ENCODE results near the gene SSBP4. TPM values are rescaled to one million over a fixed set of nuclear protein-coding genes. Genes with fewer than 3 reads are reported as not detected.

SSBP4 gene
- total and polyA plus RNA-seq, 12 donors, result 17.6 to 51.6 (median 30.1) TPM

- H3K4me3 ChIP-seq, result no peak overlapping the region
- H3K27ac ChIP-seq, result peak overlapping the region in 6 of 10 donors; percentile 4 to 96 (median 82)
- ATAC-seq (peak in 1 of 8 donors; percentile 1), DNase-seq (no peak)
- H3K4me1 ChIP-seq, result peaks cover 20 to 85% (median 64%) of the 10 kb centered on the region in 9 donors
- no peaks in the 10 kb centered on the region for H3K27me3 ChIP-seq
- no peak for TF ChIP-seq CTCF (IDR thresholded peaks at IDR 0.05)
- H3K9me3 ChIP-seq, result no peaks in the 10 kb centered on the region
- intact Hi-C loops (cut with DNase I), result loop anchor here in 1 of 10 donors (5.0 kb wide), 1 partner anchor 81 kb away; the partner anchor contains the start of gene KXD1
- 85 to 87% methylated on average over 14 of the region's 14 CpGs for WGBS, 2 donors
- H3K36me3 ChIP-seq, result peaks cover 0 to 27% (median 0%) of the 10 kb centered on the region in 9 donors
Observed at GRCh38 chr19:18476507-18477041, 57.4 kb downstream of the SSBP4 start.

- WGBS, 2 donors, result 77 to 82% methylated on average over 24 of the region's 24 CpGs
- Histone ChIP-seq H3K27me3 (no peaks in the 10 kb centered on the region), H3K36me3 (peaks cover 0 to 20% (median 0%) of the 10 kb centered on the region in 9 donors), H3K4me1 (peaks cover 20 to 91% (median 64%) of the 10 kb centered on the region in 9 donors), H3K4me3 (no peak overlapping the region), H3K27ac (peak overlapping the region in 7 of 10 donors; percentile 4 to 96 (median 82)), H3K9me3 (no peaks in the 10 kb centered on the region)
- no peak for ATAC-seq
- no peak for DNase-seq
- peak in 3 of 9 donors; percentile 10 to 25 (median 17) for TF ChIP-seq CTCF (IDR thresholded peaks at IDR 0.05)
- intact Hi-C loops (cut with DNase I), result loop anchor here in 1 of 10 donors (5.0 kb wide), 1 partner anchor 80 kb away; the partner anchor contains the start of gene KXD1
Observed at GRCh38 chr19:18477042-18477779, 58.0 kb downstream of the SSBP4 start.

GRCh38 chr19:18477974-18478373, 58.8 kb downstream of the SSBP4 start:
- intact Hi-C loops (cut with DNase I), result loop anchor here in 1 of 10 donors (5.0 kb wide), 1 partner anchor 79 kb away; the partner anchor contains the start of gene KXD1
- H3K27me3 ChIP-seq, result no peaks in the 10 kb centered on the region
- 80 to 90% methylated on average over 8 of the region's 8 CpGs for WGBS, 2 donors
- DNase-seq, result no peak
- no peak for TF ChIP-seq CTCF (IDR thresholded peaks at IDR 0.05)
- H3K4me3 ChIP-seq, result no peak overlapping the region
- H3K9me3 ChIP-seq, result no peaks in the 10 kb centered on the region
- peaks cover 20 to 98% (median 65%) of the 10 kb centered on the region in 9 donors for H3K4me1 ChIP-seq
- no peak for ATAC-seq
- H3K36me3 ChIP-seq, result peaks cover 0 to 13% (median 0%) of the 10 kb centered on the region in 9 donors
- H3K27ac ChIP-seq, result peak overlapping the region in 8 of 10 donors; percentile 19 to 96 (median 81)

GRCh38 chr19:18478545-18479311, 59.5 kb downstream of the SSBP4 start:
- intact Hi-C loops (cut with DNase I), result loop anchor here in 1 of 10 donors (5.0 kb wide), 1 partner anchor 79 kb away; the partner anchor contains the start of gene KXD1
- Histone ChIP-seq H3K4me1 (peaks cover 20 to 99% (median 64%) of the 10 kb centered on the region in 9 donors), H3K9me3 (no peaks in the 10 kb centered on the region), H3K27ac (peak overlapping the region; percentile 19 to 96 (median 81)), H3K27me3 (no peaks in the 10 kb centered on the region), H3K36me3 (peaks cover 0 to 9% (median 0%) of the 10 kb centered on the region in 9 donors), H3K4me3 (no peak overlapping the region)
- no peak for TF ChIP-seq CTCF (IDR thresholded peaks at IDR 0.05)
- DNase-seq (peak; percentile 71 to 80), ATAC-seq (peak; percentile 71 to 87 (median 78))
- 58 to 72% methylated on average over 17 of the region's 17 CpGs for WGBS, 2 donors

Data from heart right ventricle (tissue), 16 donors.